ENCODE data around the gene ILDR2.

- TF ChIP-seq POLR2AphosphoS5 (IDR thresholded peaks at IDR 0.05; ENCODE audit: insufficient read depth, low read depth, low read length): no peak
- no peak for TF ChIP-seq POLR2A (IDR thresholded peaks at IDR 0.05; ENCODE audit: low read depth, low read length)
- TF ChIP-seq, protein P1, sequence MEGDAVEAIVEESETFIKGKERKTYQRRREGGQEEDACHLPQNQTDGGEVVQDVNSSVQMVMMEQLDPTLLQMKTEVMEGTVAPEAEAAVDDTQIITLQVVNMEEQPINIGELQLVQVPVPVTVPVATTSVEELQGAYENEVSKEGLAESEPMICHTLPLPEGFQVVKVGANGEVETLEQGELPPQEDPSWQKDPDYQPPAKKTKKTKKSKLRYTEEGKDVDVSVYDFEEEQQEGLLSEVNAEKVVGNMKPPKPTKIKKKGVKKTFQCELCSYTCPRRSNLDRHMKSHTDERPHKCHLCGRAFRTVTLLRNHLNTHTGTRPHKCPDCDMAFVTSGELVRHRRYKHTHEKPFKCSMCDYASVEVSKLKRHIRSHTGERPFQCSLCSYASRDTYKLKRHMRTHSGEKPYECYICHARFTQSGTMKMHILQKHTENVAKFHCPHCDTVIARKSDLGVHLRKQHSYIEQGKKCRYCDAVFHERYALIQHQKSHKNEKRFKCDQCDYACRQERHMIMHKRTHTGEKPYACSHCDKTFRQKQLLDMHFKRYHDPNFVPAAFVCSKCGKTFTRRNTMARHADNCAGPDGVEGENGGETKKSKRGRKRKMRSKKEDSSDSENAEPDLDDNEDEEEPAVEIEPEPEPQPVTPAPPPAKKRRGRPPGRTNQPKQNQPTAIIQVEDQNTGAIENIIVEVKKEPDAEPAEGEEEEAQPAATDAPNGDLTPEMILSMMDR (IDR thresholded peaks at IDR 0.05; ENCODE audit: extremely low read depth in 1 of 2, insufficient read depth in 1 of 2, low read depth in 1 of 2, low read length in 2 of 2): no peak
- TF ChIP-seq MAX (IDR thresholded peaks at IDR 0.05; ENCODE audit: insufficient read depth, insufficient read length): no peak
- no peak for TF ChIP-seq FOS (IDR thresholded peaks at IDR 0.05; ENCODE audit: borderline replicate concordance, insufficient read depth, low read length)
- TF ChIP-seq EZH2 (IDR thresholded peaks at IDR 0.05; ENCODE audit: borderline replicate concordance, low read depth, low read length, severe bottlenecking): no peak
Observed at GRCh38 chr1:166899769-166900168, 75.6 kb downstream of the ILDR2 start.
